ENCODE measurements around the gene GNPTAB. TPM values are rescaled to one million over a fixed set of nuclear protein-coding genes. Genes with fewer than 3 reads are reported as not detected.

The GNPTAB gene
- total and polyA plus RNA-seq, 2 of the 13 experiments (the other 11 are each of a cell fraction or from before 2014, with no cell fraction given) = 13.6 to 19.4 TPM

GRCh38 chr12:101866615-101867373 lies 36.0 kb upstream of the GNPTAB start (continued):
- TF ChIP-seq HMGXB4 (CRISPR knock-in tag; IDR thresholded peaks at IDR 0.05; ENCODE audit: borderline replicate concordance in 1 of 2, low read depth in 1 of 2) (no peak), HMG20A (CRISPR knock-in tag; IDR thresholded peaks at IDR 0.05; ENCODE audit: borderline replicate concordance) (0 out of 2 replicates have a peak, but pooled peaks have one; percentile 13), HOXA5 (CRISPR knock-in tag; IDR thresholded peaks at IDR 0.05) (no peak), CBX1 (IDR thresholded peaks at IDR 0.05; ENCODE audit: low read depth) (no peak), SALL1 (CRISPR knock-in tag; IDR thresholded peaks at IDR 0.05) (peak; percentile 39; the same call in 1 of the 2 replicates), SCMH1 (CRISPR knock-in tag; IDR thresholded peaks at IDR 0.05; ENCODE audit: borderline replicate concordance) (no peak), YY1 (IDR thresholded peaks at IDR 0.05; ENCODE audit: insufficient read depth, insufficient replicate concordance, low read depth, low read length) (no peak), TRIM22 (IDR thresholded peaks at IDR 0.05) (no peak), ZKSCAN8 (CRISPR knock-in tag; IDR thresholded peaks at IDR 0.05; ENCODE audit: borderline replicate concordance) (no peak), NBN (conservative IDR thresholded peaks at IDR 0.05) (no peak), MED8 (CRISPR knock-in tag; IDR thresholded peaks at IDR 0.05; ENCODE audit: insufficient replicate concordance) (no peak), ZNF180 (CRISPR knock-in tag; IDR thresholded peaks at IDR 0.05; ENCODE audit: borderline replicate concordance, low read depth) (no peak), NFAT5 (CRISPR knock-in tag; IDR thresholded peaks at IDR 0.05) (no peak), ZFP41 (CRISPR knock-in tag; IDR thresholded peaks at IDR 0.05; ENCODE audit: borderline replicate concordance) (no peak), MIXL1 (CRISPR knock-in tag; IDR thresholded peaks at IDR 0.05) (no peak)
- TF ChIP-seq, protein P1, sequence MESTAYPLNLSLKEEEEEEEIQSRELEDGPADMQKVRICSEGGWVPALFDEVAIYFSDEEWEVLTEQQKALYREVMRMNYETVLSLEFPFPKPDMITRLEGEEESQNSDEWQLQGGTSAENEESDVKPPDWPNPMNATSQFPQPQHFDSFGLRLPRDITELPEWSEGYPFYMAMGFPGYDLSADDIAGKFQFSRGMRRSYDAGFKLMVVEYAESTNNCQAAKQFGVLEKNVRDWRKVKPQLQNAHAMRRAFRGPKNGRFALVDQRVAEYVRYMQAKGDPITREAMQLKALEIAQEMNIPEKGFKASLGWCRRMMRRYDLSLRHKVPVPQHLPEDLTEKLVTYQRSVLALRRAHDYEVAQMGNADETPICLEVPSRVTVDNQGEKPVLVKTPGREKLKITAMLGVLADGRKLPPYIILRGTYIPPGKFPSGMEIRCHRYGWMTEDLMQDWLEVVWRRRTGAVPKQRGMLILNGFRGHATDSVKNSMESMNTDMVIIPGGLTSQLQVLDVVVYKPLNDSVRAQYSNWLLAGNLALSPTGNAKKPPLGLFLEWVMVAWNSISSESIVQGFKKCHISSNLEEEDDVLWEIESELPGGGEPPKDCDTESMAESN (CRISPR knock-in tag; conservative IDR thresholded peaks at IDR 0.05) = no peak
- TF ChIP-seq, protein P2, sequence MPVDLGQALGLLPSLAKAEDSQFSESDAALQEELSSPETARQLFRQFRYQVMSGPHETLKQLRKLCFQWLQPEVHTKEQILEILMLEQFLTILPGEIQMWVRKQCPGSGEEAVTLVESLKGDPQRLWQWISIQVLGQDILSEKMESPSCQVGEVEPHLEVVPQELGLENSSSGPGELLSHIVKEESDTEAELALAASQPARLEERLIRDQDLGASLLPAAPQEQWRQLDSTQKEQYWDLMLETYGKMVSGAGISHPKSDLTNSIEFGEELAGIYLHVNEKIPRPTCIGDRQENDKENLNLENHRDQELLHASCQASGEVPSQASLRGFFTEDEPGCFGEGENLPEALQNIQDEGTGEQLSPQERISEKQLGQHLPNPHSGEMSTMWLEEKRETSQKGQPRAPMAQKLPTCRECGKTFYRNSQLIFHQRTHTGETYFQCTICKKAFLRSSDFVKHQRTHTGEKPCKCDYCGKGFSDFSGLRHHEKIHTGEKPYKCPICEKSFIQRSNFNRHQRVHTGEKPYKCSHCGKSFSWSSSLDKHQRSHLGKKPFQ (CRISPR knock-in tag; IDR thresholded peaks at IDR 0.05; ENCODE audit: insufficient replicate concordance) = no peak
